ENCODE data around the gene ABCB1.

GRCh38 chr7:87480386-87480785 lies 120.3 kb downstream of the ABCB1 start:
- TF ChIP-seq, protein P1, sequence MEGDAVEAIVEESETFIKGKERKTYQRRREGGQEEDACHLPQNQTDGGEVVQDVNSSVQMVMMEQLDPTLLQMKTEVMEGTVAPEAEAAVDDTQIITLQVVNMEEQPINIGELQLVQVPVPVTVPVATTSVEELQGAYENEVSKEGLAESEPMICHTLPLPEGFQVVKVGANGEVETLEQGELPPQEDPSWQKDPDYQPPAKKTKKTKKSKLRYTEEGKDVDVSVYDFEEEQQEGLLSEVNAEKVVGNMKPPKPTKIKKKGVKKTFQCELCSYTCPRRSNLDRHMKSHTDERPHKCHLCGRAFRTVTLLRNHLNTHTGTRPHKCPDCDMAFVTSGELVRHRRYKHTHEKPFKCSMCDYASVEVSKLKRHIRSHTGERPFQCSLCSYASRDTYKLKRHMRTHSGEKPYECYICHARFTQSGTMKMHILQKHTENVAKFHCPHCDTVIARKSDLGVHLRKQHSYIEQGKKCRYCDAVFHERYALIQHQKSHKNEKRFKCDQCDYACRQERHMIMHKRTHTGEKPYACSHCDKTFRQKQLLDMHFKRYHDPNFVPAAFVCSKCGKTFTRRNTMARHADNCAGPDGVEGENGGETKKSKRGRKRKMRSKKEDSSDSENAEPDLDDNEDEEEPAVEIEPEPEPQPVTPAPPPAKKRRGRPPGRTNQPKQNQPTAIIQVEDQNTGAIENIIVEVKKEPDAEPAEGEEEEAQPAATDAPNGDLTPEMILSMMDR (IDR thresholded peaks at IDR 0.05; ENCODE audit: borderline replicate concordance, extremely low read depth, low read length, poor library complexity, severe bottlenecking), result no peak
- TF ChIP-seq EZH2 (IDR thresholded peaks at IDR 0.05; ENCODE audit: borderline replicate concordance, low read depth, low read length, severe bottlenecking), result no peak

All from DND-41 (cell line).